ENCODE results near the gene MICU2. TPM values are rescaled to one million over a fixed set of nuclear protein-coding genes. Genes with fewer than 3 reads are reported as not detected.
A peak's percentile ranks its signal among the peaks of the same experiment; 100 is the strongest.

The MICU2 gene
- total and polyA plus RNA-seq, 2 of the 13 experiments (the other 11 are each of a cell fraction or from before 2014, with no cell fraction given): 31.7 to 42.4 TPM

GRCh38 chr13:21458813-21459701 lies 144.9 kb downstream of the MICU2 start, which contains the start of gene ZDHHC20 (continued):
- TF ChIP-seq MAX (IDR thresholded peaks at IDR 0.05) (peak; percentile 17; the same call in 1 of the 2 replicates), MEIS2 (CRISPR knock-in tag; IDR thresholded peaks at IDR 0.05) (no peak), ZNF44 (CRISPR knock-in tag; IDR thresholded peaks at IDR 0.05) (no peak), SNRNP70 (IDR thresholded peaks at IDR 0.05; ENCODE audit: low read depth, low read length) (no peak), EP300 (IDR thresholded peaks at IDR 0.05; ENCODE audit: low read depth in 2 of 2, low read length in 2 of 2) (no peak), EP300 (CRISPR knock-in tag; IDR thresholded peaks at IDR 0.05; ENCODE audit: borderline replicate concordance) (no peak), SOX13 (IDR thresholded peaks at IDR 0.05) (no peak), SOX13 (CRISPR knock-in tag; conservative IDR thresholded peaks at IDR 0.05 in 1 of 2, IDR thresholded peaks at IDR 0.05 in 1 of 2) (no peak), ZC3H13 (CRISPR knock-in tag; IDR thresholded peaks at IDR 0.05) (no peak; the same call in 1 of the 2 replicates), MTERF4 (CRISPR knock-in tag; IDR thresholded peaks at IDR 0.05) (no peak), PPARG (CRISPR knock-in tag; conservative IDR thresholded peaks at IDR 0.05) (no peak), ZNF619 (CRISPR knock-in tag; IDR thresholded peaks at IDR 0.05) (no peak), DNMT1 (CRISPR knock-in tag; IDR thresholded peaks at IDR 0.05) (no peak), ZFP37 (CRISPR knock-in tag; IDR thresholded peaks at IDR 0.05; ENCODE audit: borderline replicate concordance) (no peak), ZHX2 (IDR thresholded peaks at IDR 0.05; ENCODE audit: low read depth) (no peak), ZHX2 (CRISPR knock-in tag; IDR thresholded peaks at IDR 0.05; ENCODE audit: borderline replicate concordance) (no peak), ZNF687 (CRISPR knock-in tag; IDR thresholded peaks at IDR 0.05) (peak; percentile 73), ZBTB1 (CRISPR knock-in tag; IDR thresholded peaks at IDR 0.05; ENCODE audit: borderline replicate concordance) (no peak)

Data from HepG2 (cell line).